Measurements from ENCODE around the gene GGTLC3.
"Not testable (repeated sequence)": the region's sequence is repeated elsewhere in the genome, so short reads cannot be mapped to it uniquely, and the experiment has no call there.

DNA sequence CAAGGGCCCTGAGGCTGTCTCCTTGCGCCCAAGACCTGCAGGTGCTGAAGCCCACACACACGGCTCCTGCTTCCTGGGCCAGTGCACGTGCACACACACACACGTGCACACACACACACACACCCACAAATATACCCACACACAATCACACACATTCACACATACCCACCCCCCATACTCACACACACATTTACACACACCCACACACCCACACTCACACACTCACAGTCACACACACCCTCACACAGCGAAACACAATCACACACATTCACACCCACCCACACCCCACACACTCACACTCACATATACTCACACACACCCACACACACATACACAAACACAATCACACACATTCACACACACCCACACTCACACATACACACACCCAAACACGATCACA is 6.6 kb downstream of the GGTLC3 start:
- TF ChIP-seq, protein P1, sequence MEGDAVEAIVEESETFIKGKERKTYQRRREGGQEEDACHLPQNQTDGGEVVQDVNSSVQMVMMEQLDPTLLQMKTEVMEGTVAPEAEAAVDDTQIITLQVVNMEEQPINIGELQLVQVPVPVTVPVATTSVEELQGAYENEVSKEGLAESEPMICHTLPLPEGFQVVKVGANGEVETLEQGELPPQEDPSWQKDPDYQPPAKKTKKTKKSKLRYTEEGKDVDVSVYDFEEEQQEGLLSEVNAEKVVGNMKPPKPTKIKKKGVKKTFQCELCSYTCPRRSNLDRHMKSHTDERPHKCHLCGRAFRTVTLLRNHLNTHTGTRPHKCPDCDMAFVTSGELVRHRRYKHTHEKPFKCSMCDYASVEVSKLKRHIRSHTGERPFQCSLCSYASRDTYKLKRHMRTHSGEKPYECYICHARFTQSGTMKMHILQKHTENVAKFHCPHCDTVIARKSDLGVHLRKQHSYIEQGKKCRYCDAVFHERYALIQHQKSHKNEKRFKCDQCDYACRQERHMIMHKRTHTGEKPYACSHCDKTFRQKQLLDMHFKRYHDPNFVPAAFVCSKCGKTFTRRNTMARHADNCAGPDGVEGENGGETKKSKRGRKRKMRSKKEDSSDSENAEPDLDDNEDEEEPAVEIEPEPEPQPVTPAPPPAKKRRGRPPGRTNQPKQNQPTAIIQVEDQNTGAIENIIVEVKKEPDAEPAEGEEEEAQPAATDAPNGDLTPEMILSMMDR (conservative IDR thresholded peaks at IDR 0.05; ENCODE audit: low read depth, low read length), result not testable (repeated sequence)
- not testable (repeated sequence) for TF ChIP-seq EZH2 (IDR thresholded peaks at IDR 0.05; ENCODE audit: borderline replicate concordance, low read depth, low read length, poor library complexity, severe bottlenecking)

All from A673 (cell line).